Stimulated activated CD8-positive, alpha-beta memory T cell treated with anti-CD3 and anti-CD28 coated beads, Interleukin-2, amount 100 ng/mL, for 1 hour (primary cell): ENCODE data around the gene AMELX.

Experiments used
- DNase-seq, 2 donors: peaks; one replicate each; pipeline ENCODE4 v3.0.0-alpha.2; 2020; ENCODE audit warnings: low read depth in 2 of 2

The AMELX gene

DNA sequence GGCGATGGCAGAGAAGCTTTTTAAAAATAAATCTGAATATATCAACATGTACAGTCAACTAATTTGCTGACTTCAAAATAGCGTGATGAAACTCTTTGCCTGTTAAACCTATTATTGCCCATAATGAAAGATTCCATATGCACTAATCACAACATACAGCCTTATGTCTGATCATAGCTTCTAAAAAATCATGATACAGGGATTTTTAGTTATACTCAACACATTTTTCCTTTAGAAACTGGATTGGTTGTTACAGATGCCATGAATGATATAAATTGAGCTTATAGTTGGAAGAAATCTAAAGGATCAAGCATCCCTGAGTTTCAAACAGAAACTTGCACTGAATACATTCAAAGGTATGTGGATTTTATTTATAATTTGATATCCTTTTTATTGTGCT is at the start of gene AMELX:
AMELX (plus strand) TSS at position 301 of the 400 bp plus-strand sequence. CDS start 1,376 bp downstream, outside the sequence.
- DNase-seq = no peak

DNA sequence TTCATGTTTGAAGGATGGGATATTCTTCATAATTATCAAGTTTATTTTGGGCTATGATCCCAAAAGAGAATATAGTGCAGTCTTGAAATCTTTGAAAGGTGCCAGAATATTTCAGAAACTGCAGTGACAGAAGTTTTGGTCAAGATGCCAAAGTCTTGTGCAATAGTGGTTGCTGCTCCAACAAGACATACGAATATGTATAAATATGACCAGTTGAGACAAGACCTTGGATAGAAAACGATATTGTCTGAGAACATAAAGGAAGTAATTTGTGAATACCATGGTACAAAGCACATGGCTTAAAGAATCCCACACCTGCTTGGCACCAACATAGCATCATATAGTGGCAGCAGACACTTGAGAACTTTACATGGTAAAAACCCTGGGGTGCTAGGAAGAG is 48.6 kb upstream of the AMELX start:
- DNase-seq = no peak

DNA sequence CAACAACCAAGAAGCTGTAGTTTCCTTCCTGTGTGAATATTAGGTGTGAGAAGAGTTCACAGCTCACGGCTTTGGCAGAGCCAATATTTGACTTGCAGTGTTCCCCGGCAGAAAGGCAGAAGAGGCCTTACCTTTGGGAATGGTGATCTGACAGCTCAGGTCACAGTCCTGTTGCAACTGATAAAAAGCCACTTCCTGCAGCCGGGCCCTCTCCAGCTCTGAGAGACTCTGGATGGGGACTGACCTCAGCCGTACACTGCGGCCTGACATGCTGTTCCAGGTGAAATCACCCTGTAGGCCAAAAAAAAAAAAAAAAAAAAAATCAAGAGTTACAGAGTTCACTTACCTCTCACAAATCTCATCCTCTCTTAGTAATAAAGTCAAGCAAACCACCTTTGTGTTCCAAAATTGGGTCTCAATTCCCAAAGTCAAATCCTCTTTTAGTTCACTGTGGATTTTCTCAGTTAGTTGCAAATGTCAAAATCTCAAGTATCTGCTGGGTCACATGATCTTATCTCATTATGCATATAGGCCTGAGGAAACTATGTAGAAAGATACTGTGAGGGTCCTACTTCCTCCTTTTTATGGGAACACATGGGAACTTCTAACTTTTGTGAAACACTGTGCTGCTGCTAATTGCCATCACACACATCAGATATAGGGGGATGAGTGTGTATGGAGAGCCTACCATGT is 38.6 kb upstream of the AMELX start:
- DNase-seq = no peak

DNA sequence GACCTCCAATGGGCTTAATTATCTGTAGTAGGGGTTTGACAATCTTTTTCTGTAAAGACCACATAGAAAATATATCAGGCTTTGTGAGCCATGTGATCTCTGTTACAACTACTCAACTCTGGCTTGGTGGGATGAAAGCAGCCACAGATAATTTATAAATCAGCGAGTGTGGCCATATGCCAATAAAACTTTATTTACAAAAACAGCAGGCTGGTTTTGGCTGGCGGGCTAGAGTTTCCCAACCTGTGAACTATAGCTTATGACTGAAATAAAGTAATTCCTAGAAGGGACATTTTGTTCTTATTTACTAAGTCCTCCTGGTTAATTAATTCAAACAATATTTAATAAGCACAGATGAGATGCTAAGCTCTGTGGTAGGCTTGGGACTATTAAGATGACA is 35.9 kb upstream of the AMELX start:
- no peak for DNase-seq

DNA sequence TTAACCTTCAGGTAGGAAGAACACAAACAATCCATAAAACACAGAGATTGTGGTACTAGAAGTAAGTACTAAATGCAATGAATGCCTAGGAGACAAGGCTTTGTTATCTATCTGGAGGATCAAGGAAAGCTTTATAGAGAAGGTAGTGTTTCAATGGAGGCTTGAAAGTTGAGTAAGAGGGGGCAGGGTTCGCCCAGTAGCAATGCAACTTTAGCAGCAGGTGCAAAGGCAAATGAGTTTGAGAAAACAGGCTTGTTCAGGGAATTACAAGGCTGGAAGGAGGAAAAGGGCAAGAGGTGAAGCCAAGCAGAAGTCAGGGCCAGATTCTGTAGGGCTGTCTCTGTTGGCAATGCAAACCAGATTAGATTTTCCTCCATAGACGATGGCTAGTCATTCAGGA is 35.5 kb upstream of the AMELX start:
- DNase-seq = no peak

DNA sequence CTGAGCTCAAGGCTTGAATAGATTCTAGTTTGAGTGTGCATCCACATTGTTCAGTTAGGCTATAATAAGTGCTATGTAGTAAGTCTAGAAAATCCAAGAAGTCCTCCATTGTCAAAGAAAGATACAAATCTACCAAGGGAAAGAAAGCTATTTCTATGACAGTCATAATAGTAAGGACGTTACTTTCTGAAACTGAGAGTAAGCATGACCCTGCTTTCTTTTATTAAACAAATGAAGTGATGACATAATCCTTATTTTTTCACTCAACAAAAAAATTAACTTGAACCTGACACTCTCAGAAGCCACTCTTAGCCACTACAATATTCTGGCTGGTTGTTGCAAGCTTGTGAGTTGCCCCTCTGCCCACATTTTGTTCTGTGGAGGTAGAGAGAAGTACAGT is 33.8 kb upstream of the AMELX start:
- no peak for DNase-seq

DNA sequence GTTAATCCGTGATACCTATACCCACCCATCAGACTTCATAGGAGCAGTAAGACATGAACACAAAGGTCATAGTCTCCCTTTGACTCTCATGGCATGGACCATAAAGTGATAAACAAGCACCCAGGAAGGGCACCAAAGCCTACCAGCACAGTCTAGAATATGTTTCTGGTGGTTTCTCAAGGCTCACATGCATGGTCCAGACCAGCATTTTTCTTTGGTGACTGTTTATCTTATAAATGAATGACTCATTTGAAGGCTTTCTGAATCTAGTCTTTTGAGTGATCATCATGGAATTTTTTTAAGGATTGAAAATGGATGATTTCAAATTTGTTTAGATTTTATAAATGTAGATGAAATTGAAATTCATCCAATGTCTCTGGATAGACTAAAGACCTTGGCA is 32.0 kb upstream of the AMELX start:
- DNase-seq = no peak

DNA sequence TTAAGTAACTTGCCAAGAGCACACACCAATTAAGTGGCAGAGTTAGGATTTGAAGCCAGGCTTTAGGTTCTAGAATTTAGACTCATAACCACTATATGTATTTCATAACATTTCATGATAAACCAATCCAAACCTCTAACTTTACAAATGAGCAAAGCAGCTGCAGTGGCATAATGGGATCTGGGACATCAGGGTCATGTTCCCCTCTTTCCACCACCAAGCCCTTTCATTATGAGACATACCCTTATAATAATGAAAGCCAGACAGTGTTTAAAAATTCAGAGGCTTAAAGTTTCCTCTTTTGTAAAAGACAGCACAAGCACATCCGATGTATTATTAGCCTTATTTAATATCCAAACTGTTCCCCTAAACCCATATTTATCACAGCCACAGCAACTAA is 28.3 kb upstream of the AMELX start:
- DNase-seq = no peak

DNA sequence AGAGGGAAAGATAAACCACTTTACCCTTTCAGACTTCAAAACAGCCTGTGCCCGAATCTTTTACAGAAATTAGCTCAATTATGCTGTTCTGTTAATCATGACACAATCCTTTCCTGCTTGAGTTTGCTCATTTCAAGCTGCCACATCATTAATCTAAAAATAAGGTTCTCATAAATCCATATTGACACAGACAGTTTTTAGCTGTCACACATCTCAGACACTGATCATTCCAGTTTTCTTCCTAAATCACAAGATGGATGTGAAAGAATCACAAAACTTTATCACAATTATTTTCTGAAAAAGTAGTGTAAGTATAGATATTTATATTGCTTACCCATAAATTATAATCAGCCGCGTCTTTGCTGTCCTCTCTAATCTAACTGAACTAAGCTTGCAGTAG is 27.9 kb upstream of the AMELX start:
- DNase-seq = no peak

DNA sequence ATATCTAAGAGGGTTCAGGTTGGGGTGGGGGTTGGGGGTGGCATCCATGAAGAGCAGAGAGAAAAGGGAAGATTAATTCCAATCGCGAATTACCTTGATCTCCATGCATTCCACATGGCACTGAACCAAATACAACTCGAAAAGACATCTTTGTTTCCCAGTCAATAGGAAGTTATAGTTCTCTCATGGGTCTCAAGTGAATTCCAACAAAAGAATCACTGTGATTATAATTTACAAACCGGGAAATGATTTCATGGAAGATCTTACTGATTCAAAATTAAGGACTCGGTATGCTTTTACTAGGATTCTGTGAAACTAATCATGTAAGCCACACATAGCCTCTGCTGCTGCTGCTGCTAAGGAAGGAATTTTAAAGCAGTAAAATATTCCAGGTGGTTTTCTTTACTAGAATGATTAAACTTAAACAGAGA is 26.6 kb upstream of the AMELX start:
- DNase-seq = no peak

DNA sequence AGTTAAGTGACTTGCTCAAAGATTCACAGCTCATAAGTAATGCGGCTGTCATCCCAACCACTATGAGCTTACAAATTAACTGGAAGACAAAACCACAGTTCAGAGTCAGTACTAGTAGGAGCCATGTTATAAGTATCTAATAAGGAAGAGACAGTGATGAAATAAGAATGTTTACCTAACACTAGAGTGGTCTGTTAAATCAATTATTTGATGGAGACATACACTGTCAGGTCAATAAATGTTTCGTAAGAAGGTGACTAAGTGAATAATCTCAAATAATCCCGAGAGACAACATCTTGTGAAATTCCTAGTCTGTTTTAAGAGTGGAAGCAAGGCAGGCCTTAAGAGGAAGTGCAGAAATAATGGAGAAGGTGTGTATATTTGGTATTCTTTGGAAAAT is 25.8 kb upstream of the AMELX start:
- no peak for DNase-seq

DNA sequence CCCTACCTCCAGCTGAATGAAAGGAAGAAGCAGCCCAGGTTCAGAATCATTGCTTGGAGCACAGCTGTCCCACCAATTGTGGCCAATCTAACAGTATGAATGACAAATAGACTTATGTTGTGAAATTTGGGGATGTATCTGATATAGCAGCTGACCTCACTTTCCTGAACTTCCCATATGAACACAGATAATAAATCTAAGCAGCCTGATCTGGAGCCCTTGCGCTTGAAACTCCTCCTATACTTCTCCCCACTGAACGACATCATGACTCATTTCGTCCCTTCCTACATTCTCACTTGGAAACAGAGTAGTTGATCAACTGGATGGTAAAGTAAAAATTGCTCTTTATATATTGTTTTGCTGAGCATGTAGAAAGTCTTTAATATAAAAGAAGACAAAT is 24.2 kb upstream of the AMELX start:
- DNase-seq = no peak

DNA sequence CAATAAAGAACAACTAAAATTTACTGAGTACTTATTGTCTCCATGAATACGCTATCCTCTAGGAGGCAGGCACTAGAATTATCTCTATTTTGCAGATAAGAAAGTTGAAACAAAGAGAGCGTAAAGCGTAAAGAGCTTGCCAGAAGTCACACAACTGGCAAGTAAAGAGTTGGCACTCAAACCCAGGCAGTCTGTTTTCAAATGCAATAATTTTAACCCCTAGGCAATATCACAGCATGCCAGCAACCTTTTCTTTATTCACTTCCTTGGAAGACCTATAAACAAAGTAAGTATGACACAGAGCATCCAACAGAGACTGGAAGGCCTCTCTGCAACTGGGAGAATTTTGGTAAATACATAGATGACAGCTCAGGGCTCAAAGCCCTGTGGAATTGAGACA is 23.2 kb upstream of the AMELX start:
- DNase-seq = no peak

DNA sequence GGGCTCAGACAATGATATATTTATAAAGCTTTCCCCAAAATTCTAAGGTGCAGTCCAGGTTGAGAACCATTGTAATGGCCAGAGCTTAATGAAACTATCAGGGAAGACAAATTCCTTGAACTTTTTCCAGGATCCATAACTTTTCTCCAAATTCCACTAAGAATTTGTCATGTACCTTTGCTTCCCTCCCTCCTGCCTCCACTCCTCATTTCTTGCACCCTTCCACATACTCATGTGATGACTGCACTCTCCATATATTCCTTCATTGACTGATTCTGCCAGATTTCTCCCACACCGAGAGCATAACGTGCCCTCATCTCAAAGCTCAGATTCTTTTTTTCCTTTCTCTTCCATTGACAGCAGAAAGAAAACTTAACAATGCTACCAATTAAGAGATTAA is 20.9 kb upstream of the AMELX start:
- DNase-seq = no peak

DNA sequence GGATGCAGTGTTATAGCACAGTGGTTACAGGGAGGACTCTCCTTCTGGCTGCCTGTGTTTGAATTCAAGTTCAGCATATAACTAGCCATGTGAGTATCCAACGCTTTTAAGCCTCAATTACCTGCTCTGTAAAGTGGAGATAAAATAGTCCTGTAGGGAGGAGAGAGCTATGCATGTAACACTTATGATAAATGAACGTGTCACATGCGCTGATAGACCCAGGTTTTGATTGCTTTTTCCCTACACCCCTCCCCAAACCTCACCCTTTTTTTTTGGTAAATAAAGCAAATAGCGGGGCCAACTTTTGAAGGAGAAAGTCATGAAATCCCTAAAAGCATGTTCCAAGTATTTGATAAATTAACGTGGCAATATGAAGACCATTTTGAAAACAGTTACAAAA is 20.4 kb upstream of the AMELX start:
- no peak for DNase-seq

DNA sequence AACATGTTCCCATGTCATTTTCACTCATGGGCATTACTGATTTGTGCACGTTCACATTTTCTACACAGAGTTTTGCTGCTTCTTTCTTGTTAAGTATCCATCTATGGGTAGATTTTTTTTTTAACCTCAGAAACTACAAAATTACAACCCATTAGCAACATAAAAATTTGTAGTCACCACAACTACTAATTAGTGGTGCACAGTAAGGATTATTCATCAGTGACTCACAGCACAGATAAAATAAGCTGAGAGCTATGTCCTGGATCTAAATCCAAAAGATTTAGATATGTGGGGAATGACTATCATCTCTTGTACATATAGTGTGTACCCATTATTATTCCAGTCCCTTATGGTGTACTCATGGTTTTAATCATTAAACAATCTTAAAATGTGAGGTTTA is 19.7 kb upstream of the AMELX start:
- DNase-seq = no peak

DNA sequence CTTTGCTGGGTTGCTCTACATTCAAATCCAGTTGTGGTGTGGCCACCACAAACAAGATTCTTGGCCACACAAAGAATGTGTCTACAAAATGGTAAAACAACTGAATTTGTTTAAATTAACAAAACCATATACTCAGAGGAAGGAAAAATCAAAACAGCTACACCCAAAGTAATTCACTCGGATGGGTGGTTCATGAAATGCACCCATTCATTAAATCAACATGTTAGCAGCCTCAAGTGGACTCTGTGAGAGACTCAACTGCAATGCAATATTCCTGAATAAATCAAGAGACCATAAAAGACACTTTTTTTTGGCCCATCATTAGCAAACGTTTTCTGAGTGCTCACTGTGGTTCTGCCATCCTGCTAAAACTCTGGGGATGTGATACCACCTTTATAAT is 11.2 kb upstream of the AMELX start:
- no peak for DNase-seq

DNA sequence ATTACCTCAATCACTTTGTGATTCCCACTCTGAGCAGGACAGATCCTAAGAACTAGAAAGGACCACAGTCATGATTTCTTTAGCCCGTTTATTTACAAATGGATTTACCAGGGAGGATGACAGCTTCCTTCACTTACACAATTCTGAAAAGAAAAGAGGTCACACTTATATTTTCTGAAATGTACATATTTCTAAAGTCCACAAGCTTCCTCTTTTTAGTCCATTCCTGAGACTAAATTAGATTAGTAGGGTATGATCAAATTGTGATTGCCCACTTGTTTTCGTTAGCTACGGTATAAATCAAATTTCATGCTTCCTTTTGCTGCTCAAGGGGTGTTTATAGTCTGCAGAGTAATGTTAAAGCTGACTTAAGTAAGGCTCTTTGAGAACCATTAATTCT is 7.6 kb upstream of the AMELX start:
- DNase-seq = no peak

DNA sequence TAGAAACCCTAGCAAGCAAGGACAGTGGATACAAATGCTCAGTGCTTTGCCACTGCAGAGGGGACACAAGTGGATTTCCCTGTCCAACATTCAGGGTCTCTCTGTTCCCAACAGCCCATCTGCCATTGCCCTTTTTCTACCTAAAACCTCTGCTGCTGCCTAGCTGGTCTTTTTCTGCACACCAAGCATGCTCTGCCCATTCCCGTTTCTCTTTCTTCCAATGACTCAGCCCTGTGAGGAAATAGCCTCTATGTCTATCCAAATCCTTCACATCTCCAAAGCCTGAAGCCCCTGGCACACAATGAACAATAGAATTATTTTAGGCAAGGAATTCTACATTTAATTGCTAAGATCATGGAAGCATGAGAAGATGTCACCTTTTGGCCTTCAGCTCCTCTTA is 5.7 kb upstream of the AMELX start:
- no peak for DNase-seq

DNA sequence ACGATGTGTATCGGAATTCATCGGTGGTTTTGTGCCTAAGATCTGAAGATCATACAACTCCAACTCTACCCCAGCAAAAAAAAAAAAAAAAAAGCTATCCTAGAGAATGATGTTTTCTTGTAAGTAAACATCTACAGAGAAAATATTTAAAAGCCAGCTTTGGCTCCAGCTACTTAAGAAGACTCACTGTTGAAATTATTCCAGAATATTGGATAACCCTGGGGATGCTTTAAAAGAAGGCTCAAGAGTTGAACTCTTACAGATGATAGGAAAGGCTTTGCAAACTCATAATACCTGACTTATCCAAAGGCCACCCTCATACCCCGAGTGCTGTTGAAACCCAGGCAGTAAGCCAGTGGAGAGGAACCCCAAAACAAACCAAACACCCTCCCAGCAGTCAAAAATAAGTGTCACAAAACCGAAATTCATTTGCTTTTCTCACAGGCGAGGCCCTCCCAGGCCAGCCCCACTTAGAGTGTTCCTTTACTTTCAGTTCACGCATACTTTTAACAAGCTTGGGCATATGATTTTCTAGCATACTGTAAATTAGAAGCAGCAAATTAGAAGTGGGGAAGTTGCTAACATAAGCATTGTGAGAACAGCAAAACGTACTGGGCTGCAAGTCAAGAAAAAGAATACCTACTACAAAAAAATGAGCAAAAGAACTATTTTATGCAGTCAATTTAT is 2.7 kb upstream of the AMELX start:
- DNase-seq = no peak

DNA sequence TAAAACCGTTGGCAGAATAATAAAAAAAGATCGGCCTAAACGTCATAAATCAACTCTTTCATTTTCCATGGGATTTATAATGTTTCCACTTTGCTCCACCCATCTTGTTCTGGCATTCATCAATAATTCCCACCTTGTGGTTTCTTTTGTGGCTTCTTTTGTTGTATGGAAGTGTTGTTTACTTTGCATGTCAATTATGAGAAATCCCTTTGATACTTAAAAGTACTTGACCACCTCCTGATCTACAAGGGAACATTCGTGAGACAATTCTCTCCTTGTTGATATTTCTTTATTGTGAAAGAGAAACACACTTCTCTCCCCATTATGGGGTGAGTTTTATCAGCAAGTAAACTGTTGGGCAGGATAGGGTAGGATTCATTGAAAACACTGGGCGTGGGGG is 2.8 kb downstream of the AMELX start:
- no peak for DNase-seq

DNA sequence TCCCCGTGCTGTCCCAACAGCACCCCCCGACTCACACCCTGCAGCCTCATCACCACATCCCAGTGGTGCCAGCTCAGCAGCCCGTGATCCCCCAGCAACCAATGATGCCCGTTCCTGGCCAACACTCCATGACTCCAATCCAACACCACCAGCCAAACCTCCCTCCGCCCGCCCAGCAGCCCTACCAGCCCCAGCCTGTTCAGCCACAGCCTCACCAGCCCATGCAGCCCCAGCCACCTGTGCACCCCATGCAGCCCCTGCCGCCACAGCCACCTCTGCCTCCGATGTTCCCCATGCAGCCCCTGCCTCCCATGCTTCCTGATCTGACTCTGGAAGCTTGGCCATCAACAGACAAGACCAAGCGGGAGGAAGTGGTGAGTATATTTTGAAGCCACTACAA is 5.4 kb downstream of the AMELX start:
- DNase-seq = no peak

DNA sequence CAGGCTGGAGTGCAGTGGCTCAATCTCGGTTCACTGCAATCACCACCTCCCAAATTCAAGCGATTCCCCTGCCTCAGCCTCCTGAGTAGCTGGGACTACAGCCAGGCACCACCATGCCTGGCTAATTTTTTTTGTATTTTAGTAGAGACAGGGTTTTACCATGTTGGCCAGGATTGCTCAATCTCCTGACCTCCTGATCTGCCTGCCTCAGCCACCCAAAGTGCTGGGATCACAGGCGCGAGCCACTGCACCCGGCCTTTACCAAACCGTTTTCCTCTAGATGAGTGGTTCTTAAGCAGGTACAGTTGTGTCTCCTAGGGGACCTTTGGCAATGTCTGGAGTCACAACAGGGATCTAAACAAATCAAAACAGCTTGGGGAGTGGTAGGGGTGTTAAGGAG is 11.6 kb downstream of the AMELX start:
- DNase-seq = no peak

DNA sequence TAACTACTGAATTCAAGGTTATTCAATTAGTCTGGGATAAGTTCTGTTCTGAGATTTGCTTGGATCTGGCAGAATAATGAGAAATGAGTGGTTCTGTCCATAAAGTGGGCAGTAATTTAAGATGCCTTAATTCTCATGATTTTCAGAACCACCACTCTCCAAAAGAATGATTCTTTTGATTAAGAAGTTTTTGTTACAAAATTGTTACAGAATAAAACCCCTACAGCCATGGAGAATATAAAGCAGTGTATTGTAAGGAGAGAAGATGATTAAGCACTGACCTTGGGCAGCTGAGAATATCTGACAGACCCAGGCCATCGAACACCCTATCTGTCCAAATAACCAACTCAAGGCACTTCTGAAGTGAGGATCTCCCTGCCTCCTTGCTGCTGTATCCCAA is 12.4 kb downstream of the AMELX start:
- no peak for DNase-seq
